HG02610 (cell line): ENCODE measurements around the gene TFB1M.

Experiments used
- ATAC-seq: cut with Tn5 transposase; IDR thresholded peaks from one replicate; pipeline ENCODE4 v1.9.1; 2021; ENCODE audit warnings: mild to moderate bottlenecking, moderate library complexity; ENCODE audit not compliant: unreplicated experiment

Gene TFB1M

DNA sequence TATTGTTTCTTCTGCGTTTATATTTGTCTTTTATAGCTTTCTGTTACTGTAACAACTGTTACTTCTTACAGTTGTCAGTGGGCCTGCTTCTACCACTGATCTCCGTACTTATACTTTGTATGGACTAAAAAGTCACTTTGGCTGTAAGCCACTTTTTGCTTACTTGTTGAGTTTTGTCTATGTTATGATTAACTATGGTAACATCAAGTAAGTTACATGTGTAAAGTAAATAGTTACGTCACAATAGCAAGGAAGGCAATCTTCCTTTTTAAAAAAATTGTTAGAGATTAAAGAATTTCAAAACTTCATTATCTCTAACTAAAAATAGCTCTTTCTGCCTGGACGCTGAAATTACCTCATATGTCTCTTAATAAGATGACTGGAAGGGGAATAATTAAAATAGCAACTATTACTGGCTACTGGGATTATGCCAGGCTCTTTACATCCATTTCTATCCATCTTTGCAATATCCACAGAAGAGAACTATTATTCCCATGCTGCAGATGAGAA lies 10.9 kb downstream of the TFB1M start:
- no peak for ATAC-seq

DNA sequence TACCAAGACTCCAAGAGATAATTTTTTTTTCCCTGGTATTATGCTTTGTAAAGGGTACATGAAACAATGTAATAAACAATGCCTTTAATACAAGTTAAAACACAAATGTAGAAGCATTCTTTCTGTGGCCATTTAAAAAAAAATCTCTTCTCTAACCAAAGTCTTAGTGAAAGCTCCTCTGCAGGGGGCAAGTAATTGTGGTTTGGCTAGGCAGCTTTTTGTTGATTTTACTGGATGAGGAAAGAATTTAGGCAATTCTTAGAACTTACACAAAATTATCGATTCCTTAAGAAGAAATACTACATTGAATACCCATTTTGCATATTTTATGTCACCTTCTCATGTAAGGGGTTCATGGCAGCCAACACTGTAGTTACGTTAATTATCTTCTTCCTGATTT lies 12.4 kb downstream of the TFB1M start:
- ATAC-seq = no peak

DNA sequence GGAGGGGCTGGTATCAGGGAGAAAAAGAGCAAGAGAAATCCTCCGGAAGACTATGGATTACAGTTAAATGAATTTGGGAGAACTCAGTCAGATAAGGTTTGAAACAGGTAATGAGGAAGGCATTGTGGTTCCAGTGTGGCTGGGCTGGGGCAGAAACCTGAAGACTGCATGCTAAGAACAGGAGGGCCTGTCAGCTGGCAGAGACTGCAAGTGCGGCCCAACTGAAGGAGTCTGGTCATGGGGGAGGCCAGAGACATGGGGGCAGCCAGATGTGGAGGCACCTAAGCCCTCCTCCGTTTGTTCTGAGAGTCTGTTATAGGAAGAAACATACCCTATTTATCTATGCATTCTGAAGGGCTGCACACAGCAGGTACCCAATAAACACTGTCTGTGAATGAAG lies 16.6 kb downstream of the TFB1M start:
- no peak for ATAC-seq

GRCh38 chr6:155292711-155293110 lies 21.6 kb downstream of the TFB1M start:
- no peak for ATAC-seq

GRCh38 chr6:155291291-155291690 lies 23.0 kb downstream of the TFB1M start:
- ATAC-seq = no peak

DNA sequence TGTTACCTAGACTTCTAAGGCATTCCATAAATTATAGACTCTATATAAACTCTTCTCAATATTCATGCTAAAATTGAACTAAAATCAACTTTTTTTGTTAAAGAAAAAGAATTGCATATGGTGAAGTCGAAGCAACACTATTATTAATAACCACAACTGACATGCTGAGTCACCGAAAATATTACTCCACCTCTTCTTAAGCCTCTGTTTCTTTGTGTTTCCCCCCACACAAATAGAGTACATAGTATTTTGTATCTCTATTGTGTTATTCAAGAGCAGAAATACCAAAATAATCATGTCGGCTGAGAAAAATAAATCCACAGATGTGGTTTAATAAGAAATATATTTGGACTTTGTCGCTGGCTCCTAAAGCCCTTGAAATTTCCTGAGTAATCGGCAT lies 23.8 kb downstream of the TFB1M start:
- no peak for ATAC-seq

GRCh38 chr6:155287762-155288161 lies 26.5 kb downstream of the TFB1M start:
- ATAC-seq = no peak

GRCh38 chr6:155284775-155285174 lies 29.5 kb downstream of the TFB1M start:
- ATAC-seq = no peak

DNA sequence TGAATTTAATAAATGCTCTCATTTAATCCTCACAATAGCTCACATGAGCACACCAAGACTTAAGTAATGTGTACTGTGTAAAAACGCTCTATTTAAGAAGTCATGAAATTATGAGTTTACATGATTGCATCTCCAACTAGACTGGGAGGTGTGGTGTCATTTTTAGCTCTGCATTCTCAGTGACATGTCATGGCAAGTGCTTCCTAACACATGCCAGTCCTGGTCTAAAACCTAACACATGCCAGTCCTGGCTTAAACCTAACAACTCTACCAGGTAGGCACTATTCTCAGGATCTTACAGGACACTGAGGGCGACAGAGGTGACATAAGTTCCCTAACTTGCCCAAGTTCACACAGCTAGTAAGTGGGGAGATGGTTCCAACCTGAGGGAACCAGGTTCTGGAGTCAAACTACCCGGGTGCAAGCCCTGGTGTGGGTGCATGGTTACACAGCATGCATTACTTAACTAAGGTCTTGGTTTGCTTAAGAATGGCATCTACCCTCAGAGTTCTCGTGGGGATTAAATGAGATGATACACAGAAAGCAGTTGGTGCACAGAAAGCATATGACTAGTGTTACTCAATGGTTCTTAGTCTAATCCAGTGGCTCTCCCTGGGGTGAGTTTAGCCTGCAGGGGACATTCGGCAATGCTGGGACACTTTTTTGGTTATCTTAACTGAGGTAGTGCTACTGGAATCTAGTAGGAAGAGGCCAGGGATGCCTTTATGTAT lies 35.8 kb downstream of the TFB1M start:
- no peak for ATAC-seq

DNA sequence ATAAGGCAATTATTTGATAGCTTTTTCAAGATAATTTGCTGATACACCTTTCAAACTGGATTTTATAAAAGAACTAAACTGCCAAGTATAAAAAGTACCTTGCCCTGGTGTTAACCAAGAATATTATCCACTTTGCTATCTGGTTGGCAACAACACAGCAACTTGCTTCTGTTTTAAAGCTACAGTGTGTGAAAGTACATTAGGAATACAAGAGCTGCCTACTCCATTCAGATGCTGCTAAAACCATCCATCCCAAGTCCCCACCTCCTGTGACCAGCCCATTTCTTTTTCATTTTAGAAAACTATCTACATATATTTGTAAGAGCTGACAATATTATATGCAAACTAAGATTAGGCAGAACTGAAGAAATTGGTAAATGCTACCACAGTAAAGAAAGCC lies 37.6 kb downstream of the TFB1M start:
- ATAC-seq = no peak

- ATAC-seq = no peak
Observed at GRCh38 chr6:155275808-155276480, 38.3 kb downstream of the TFB1M start.

- ATAC-seq = no peak
Observed at GRCh38 chr6:155274533-155274932, 39.8 kb downstream of the TFB1M start.

DNA sequence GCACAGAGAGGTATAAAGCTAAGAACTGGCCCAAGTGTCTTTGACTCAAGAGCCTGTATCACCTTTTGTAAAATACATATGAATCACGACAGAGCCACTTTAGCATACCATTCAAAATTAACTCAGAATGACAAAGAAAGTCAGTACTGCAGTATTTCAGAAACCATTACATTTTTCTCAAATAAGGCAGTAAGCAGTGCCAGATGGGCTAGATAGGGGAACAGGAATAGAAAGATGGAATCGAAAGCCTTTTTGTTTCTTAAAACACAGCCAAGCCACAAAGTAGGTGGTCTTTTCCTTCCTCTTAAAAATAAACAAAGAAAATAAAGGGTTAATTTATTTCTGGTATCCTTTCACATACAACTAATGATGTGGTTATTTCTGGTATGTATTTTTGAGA lies 40.2 kb downstream of the TFB1M start:
- ATAC-seq = no peak

DNA sequence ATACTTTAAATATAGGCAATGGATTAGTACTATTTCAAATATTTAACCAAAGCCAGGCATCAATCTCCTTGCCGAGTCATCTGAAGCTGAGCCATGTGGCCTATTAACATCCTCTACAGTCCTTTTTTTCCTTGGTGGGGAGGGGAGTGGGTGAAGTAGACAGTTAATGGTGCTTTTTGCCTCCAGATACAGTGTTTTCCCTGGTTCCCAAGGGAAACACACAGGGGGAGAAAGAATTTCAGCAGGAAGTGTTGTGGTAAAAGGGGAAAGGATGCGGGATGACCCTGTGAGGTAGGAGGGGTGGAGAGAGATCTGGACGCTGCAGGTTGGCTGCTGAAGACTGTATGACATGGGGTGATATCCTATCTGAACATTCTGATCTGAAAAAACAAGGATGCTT lies 40.9 kb downstream of the TFB1M start:
- ATAC-seq = peak; percentile 57

DNA sequence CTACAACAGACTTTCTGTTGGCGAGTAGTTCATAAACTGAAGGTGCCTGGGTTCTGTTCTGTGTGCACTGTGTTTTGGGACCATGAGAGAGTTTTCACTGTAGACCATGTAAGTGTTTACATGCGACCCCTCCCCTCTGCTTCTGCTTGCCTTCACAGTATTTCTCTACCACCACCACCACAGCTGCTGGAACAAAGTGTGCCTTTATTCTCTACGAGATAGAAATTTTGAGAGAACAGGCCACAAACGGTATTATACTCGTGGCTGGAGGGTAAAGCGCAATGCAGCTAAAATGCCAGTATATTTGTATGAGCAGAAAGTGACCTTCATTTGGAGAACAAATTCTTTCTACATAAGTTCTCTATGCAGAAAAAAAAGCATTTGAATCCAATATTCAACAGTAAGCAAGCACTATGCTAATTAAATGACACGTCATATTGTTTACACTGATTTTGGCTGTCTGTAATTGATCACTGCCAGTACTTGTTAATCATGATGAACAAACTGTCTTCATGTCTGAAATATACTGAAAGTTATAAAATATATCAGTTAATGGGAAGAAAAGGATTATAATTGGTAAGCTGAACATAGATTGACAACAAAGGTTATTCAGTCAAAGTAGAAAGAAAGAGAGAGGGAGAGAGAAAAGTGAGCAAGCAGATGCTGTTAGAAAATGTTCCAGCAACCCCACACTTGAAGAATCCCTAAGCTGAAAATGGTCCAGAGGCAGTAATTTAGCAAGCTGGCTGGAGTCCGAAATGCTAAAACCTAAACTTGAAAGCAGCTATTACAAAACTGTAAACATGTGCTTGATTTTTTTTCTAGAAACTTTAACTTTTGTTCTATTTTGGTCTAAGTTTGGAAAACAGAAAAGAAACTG lies 41.7 kb downstream of the TFB1M start:
- no peak for ATAC-seq

DNA sequence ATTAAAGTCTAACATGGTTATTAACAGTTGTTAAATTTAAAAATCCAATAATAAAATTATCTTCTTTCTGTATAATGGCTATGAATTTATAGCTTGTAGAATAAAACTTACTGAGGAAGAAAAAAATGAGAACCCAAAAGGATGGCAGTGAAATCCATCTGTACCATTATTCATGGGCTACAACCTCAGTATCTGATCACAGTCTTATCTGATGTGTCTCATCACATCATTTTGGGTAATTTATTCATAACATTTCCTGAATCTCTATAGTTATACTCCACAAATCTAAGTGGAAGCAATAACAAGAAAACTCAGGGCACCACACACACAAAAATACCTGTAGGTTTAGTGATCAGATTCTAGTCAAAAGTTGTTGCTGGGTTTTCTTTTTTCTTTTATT lies 43.1 kb downstream of the TFB1M start:
- ATAC-seq = no peak

GRCh38 chr6:155270561-155271091 lies 43.7 kb downstream of the TFB1M start:
- no peak for ATAC-seq

GRCh38 chr6:155269765-155270164 lies 44.5 kb downstream of the TFB1M start:
- no peak for ATAC-seq

GRCh38 chr6:155268088-155268867 lies 46.0 kb downstream of the TFB1M start:
- peak; percentile 48 for ATAC-seq

DNA sequence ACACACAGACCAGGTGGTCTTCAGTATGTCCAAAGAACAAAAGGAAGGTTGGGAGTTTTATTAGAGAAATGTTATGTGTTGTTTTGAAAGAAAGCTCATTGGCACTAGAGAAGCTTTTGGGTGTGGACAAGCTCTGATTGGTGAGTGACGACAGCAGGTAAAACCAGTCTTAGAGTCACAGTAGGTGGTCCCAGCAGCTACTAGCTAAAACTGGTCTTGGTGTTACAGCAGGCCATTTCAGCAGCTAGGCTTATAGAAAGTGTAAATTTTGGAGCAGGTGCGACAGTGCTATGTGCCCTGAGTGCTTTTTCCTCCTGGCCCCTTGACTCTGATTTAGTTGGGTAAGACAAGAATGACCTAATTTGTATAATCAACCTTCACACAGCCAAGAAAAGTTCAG lies 46.9 kb downstream of the TFB1M start:
- no peak for ATAC-seq
